ENCODE data around the gene SKA1. TPM values are rescaled to one million over a fixed set of nuclear protein-coding genes. Genes with fewer than 3 reads are reported as not detected.

The SKA1 gene
- total RNA-seq, 1 donor from 2014 or later, result 2.0 TPM

DNA sequence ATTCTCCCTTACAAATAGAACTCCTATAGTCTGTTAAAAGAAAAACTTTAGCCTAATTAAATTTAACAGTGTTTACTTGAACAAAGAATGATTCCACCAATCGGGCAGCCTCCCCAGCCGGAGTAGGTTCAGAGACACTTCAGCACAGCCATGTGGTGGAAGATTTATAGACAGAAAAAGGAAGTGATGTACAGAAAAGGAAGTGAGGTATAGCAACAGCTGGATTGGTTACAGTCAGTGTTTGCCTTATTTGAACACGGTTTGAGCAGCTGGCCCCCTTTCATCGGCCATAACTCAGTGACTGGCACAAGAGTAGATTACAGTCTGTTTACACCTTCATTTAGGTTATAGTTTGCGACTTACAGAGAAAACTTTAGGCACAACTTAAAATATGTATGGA, 2.1 kb upstream of the SKA1 start:
- Mint-ChIP-seq H3K9me3 (ENCODE audit: unreplicated experiment) (peaks cover 8% of the 10 kb centered on the region), H3K27me3 (ENCODE audit: unreplicated experiment) (peaks cover 2% of the 10 kb centered on the region), H3K4me3 (ENCODE audit: unreplicated experiment) (no peak overlapping the region), H3K36me3 (ENCODE audit: unreplicated experiment) (peaks cover 10% of the 10 kb centered on the region), H3K27ac (ENCODE audit: unreplicated experiment) (no peak overlapping the region), H3K4me1 (ENCODE audit: low read depth, unreplicated experiment) (peaks cover 12% of the 10 kb centered on the region)
- no peak for DNase-seq
- TF ChIP-seq, protein P1, sequence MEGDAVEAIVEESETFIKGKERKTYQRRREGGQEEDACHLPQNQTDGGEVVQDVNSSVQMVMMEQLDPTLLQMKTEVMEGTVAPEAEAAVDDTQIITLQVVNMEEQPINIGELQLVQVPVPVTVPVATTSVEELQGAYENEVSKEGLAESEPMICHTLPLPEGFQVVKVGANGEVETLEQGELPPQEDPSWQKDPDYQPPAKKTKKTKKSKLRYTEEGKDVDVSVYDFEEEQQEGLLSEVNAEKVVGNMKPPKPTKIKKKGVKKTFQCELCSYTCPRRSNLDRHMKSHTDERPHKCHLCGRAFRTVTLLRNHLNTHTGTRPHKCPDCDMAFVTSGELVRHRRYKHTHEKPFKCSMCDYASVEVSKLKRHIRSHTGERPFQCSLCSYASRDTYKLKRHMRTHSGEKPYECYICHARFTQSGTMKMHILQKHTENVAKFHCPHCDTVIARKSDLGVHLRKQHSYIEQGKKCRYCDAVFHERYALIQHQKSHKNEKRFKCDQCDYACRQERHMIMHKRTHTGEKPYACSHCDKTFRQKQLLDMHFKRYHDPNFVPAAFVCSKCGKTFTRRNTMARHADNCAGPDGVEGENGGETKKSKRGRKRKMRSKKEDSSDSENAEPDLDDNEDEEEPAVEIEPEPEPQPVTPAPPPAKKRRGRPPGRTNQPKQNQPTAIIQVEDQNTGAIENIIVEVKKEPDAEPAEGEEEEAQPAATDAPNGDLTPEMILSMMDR (IDR thresholded peaks at IDR 0.05; ENCODE audit: partially characterized antibody, unreplicated experiment), result no peak

DNA sequence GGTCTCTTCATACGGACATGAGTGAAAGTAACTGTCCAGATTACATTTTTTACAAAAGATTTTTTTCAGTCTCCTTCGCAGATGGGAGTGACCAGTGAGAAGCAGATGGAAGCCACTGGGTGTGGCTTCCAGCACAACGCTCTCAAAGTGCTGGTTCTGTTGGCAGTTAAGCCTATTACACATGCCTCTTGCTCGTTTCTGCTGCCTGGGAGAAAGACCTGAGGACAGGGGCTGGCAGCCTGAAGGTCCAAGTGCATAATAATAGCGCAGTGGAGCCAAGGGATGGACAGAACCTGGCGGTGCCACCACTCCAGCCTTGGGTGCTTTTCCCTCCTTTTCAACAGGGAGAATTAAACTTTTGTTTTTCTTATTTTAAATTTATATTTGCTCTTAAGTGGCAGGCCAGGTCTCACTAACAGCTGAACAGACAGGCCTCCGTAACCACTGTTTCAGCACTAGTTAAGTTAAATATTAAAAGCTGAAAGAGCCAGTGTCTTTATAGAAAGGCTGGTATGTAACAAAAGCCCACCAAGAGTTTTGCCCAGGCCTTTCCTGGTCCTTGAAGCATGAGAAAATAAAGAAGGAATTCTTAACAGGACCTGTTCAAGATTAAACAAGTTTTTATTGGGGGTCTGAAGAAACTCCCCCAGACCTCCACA, 1.2 kb upstream of the SKA1 start:
- H3K4me3 Mint-ChIP-seq (ENCODE audit: unreplicated experiment), result peak overlapping the region; percentile 90
- TF ChIP-seq, protein P1 (IDR thresholded peaks at IDR 0.05; ENCODE audit: partially characterized antibody, unreplicated experiment), result no peak
- H3K9me3 Mint-ChIP-seq (ENCODE audit: unreplicated experiment), result peaks cover 8% of the 10 kb centered on the region
- H3K4me1 Mint-ChIP-seq (ENCODE audit: low read depth, unreplicated experiment), result peaks cover 12% of the 10 kb centered on the region
- peaks cover 2% of the 10 kb centered on the region for H3K27me3 Mint-ChIP-seq (ENCODE audit: unreplicated experiment)
- peak overlapping the region; percentile 88 for H3K27ac Mint-ChIP-seq (ENCODE audit: unreplicated experiment)
- no peak for DNase-seq
- H3K36me3 Mint-ChIP-seq (ENCODE audit: unreplicated experiment), result peaks cover 10% of the 10 kb centered on the region

DNA sequence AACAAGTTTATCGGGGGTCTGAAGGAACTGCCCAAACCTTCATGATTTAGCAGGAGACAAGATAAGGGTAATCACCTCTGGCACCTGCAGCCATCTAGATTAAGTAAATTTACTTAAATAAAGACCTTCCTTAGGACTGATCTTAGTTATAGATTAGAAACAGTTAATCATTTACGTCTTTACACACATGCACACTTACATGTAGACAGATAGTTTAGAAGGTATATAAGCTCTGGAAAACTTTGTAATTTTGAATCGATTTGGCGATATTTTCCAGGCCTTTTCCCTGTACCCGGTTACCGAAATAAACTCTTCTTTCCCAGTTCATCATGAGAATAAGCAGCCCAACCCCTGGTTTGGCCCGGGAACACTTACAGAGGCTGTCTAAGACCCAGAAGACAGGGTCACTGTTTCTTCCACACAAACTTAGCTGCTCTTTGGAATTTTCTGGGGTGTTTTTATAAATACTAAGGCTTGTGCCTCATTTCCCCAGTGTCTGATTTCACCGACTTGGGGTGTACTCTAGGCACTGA, 560 bp upstream of the SKA1 start:
- Mint-ChIP-seq H3K36me3 (ENCODE audit: unreplicated experiment) (peaks cover 10% of the 10 kb centered on the region), H3K9me3 (ENCODE audit: unreplicated experiment) (peaks cover 6% of the 10 kb centered on the region)

DNA sequence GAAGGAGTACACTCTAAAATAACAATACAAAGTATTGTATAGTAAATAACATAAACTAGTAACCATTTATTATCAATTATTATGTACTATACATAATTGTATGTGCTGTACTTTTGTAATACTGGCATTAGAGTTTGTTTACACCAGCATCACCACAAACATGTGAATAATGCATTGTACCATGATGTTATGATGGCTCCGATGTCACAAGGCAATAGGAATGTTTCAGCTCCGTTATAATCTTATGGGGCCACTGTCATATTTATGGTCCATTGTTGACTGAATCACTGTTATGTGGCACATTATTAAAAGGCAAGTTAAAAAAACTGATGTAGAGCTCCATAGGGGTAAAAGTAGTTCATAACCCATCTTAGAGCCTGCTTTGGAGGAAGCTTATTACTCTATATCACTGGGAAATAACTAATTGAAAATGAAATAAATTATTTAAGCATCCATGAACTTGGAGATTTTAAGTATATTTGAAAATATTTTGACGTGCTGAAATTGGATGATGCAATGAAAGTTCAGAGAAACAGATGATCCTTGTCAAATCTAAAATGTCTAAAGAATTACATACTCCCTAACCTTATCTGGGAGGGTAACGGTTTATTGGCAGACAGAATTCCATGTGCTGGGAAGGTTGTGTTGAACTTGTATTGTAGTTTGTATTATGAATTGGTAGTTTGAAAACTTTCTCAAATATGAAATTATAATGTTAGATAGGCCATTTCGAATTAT, 2.4 kb downstream of the SKA1 start:
- peaks cover 5% of the 10 kb centered on the region for H3K9me3 Mint-ChIP-seq (ENCODE audit: unreplicated experiment)
- H3K27me3 Mint-ChIP-seq (ENCODE audit: unreplicated experiment), result peaks cover 2% of the 10 kb centered on the region
- H3K36me3 Mint-ChIP-seq (ENCODE audit: unreplicated experiment), result no peaks in the 10 kb centered on the region
- no peak overlapping the region for H3K27ac Mint-ChIP-seq (ENCODE audit: unreplicated experiment)
- DNase-seq, result no peak
- H3K4me1 Mint-ChIP-seq (ENCODE audit: low read depth, unreplicated experiment), result peaks cover 12% of the 10 kb centered on the region
- no peak overlapping the region for H3K4me3 Mint-ChIP-seq (ENCODE audit: unreplicated experiment)
- TF ChIP-seq, protein P1 (IDR thresholded peaks at IDR 0.05; ENCODE audit: partially characterized antibody, unreplicated experiment), result no peak

More for the DNA sequence above, 560 bp upstream of the SKA1 start:
- Mint-ChIP-seq H3K4me3 (ENCODE audit: unreplicated experiment) (peak overlapping the region; percentile 90), H3K27me3 (ENCODE audit: unreplicated experiment) (peaks cover 2% of the 10 kb centered on the region), H3K4me1 (ENCODE audit: low read depth, unreplicated experiment) (peaks cover 12% of the 10 kb centered on the region), H3K27ac (ENCODE audit: unreplicated experiment) (peak overlapping the region; percentile 84)
- DNase-seq, result no peak
- TF ChIP-seq, protein P1 (IDR thresholded peaks at IDR 0.05; ENCODE audit: partially characterized antibody, unreplicated experiment), result no peak

DNA sequence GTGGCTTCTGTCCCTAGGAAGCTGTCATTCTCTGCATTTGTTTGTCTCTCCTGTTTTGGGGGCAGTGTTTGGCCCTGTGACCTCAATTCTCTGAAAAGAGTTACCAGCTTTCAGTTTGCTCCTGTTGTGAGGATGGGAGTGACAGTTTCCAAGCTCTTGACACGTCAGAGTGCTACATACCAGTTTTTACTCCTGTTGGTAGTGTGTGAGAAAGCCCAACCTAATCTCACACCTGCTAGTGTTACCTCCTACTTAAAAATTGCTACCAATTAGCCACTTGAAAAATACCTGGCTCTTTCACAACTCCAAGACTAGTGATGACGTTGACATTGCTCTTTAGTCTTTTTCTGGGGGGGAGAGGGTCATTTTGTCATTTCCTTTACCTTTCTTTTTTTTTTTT, 14.1 kb downstream of the SKA1 start:
- Mint-ChIP-seq H3K4me1 (ENCODE audit: low read depth, unreplicated experiment) (peaks cover 3% of the 10 kb centered on the region), H3K9me3 (ENCODE audit: unreplicated experiment) (no peaks in the 10 kb centered on the region), H3K36me3 (ENCODE audit: unreplicated experiment) (no peaks in the 10 kb centered on the region), H3K27me3 (ENCODE audit: unreplicated experiment) (no peaks in the 10 kb centered on the region), H3K4me3 (ENCODE audit: unreplicated experiment) (no peak overlapping the region), H3K27ac (ENCODE audit: unreplicated experiment) (no peak overlapping the region)
- TF ChIP-seq, protein P1 (IDR thresholded peaks at IDR 0.05; ENCODE audit: partially characterized antibody, unreplicated experiment), result no peak
- no peak for DNase-seq
